B cell (primary cell): ENCODE results near the gene SHC4.
"Not testable (repeated sequence)": the region's sequence is repeated elsewhere in the genome, so short reads cannot be mapped to it uniquely, and the experiment has no call there.

Source experiments
- CTCF ChIP-seq: fragments of 200-600 bp; IDR thresholded peaks from one replicate; pipeline ENCODE4 v1.8.0; 2022; ENCODE audit warnings: antibody characterized with exemption, mild to moderate bottlenecking
- EZH2 ChIP-seq: IDR thresholded peaks from 2 replicates; pipeline ENCODE4 v1.6.1; 2012; ENCODE audit warnings: borderline replicate concordance, low read depth, mild to moderate bottlenecking, moderate library complexity, low read length; ENCODE audit not compliant: insufficient read depth, poor library complexity, severe bottlenecking

GRCh38 chr15:48910554-48910953 lies 53.2 kb downstream of the SHC4 start:
- not testable (repeated sequence) for TF ChIP-seq CTCF, EZH2
